GM18517 (cell line): ENCODE results near the gene EFHD2.
"Not testable (repeated sequence)": the region's sequence is repeated elsewhere in the genome, so short reads cannot be mapped to it uniquely, and the experiment has no call there.

Source experiments
- ATAC-seq: cut with Tn5 transposase; IDR thresholded peaks from one replicate; pipeline ENCODE4 v1.9.1; 2021; ENCODE audit warnings: mild to moderate bottlenecking, moderate library complexity; ENCODE audit not compliant: unreplicated experiment

Gene EFHD2

GRCh38 chr1:15471723-15472122 is 62.0 kb downstream of the EFHD2 start:
- ATAC-seq: not testable (repeated sequence)

GRCh38 chr1:15472587-15472986 is 62.9 kb downstream of the EFHD2 start:
- ATAC-seq: no peak

GRCh38 chr1:15475752-15476314 is 66.1 kb downstream of the EFHD2 start, which contains the start of gene CELA2B:
Gene CELA2B, plus strand, starts transcription at chr1:15476104. Its CDS starts 22 bp downstream, at chr1:15476126.
- no peak for ATAC-seq

- ATAC-seq: no peak
Measured at GRCh38 chr1:15476927-15477326, 67.2 kb downstream of the EFHD2 start.

- ATAC-seq: no peak
Measured at GRCh38 chr1:15477646-15478212, 68.0 kb downstream of the EFHD2 start.
